ENCODE results near the gene MEF2C.

DNA sequence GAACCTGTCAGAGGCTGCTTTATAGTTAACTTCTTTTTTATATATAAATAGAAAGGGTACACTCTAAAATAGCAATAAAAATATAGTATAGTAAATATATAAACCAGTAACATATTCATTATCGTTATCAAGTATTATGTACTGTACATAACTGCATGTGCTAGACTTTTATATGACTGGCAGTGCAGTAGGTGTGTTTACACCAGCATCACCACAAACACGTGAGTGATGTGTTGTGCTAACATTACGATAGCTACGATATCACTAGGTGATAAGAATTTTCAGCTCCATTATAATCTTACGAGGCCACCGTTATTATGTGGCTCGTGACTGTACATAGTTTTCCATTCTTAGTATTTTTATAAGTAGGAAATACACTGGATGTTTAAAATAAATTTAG is 43.8 kb upstream of the MEF2C start:
- TF ChIP-seq, protein P1, sequence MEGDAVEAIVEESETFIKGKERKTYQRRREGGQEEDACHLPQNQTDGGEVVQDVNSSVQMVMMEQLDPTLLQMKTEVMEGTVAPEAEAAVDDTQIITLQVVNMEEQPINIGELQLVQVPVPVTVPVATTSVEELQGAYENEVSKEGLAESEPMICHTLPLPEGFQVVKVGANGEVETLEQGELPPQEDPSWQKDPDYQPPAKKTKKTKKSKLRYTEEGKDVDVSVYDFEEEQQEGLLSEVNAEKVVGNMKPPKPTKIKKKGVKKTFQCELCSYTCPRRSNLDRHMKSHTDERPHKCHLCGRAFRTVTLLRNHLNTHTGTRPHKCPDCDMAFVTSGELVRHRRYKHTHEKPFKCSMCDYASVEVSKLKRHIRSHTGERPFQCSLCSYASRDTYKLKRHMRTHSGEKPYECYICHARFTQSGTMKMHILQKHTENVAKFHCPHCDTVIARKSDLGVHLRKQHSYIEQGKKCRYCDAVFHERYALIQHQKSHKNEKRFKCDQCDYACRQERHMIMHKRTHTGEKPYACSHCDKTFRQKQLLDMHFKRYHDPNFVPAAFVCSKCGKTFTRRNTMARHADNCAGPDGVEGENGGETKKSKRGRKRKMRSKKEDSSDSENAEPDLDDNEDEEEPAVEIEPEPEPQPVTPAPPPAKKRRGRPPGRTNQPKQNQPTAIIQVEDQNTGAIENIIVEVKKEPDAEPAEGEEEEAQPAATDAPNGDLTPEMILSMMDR (conservative IDR thresholded peaks at IDR 0.05 in 1 of 2, IDR thresholded peaks at IDR 0.05 in 1 of 2; ENCODE audit: low read depth in 1 of 2, low read length in 2 of 2), result no peak
- no peak for TF ChIP-seq EZH2 (IDR thresholded peaks at IDR 0.05; ENCODE audit: low read length, missing control alignments)
